IMR-90 (cell line): Measurements from ENCODE around the gene EYS. TPM values are rescaled to one million over a fixed set of nuclear protein-coding genes. Genes with fewer than 3 reads are reported as not detected.

ENCODE experiments used
- ATAC-seq: fragments of 200-7000 bp; cut with Tn5 transposase; 2 replicates; pipeline ENCODE4 v1.9.1; 2020; ENCODE audit warnings: low read depth, mild to moderate bottlenecking, moderate library complexity
- BruUV-seq: library from RNA; stranded (reverse); fragments of 400-500 nt; replicated peaks from 2 replicates; lab custom pipeline; 2021; lab: Mats Ljungman, UMichigan
- CTCF ChIA-PET: fragments of 300-600 bp; formaldehyde crosslinking; extraction: SDS; loops from one replicate; lab custom pipeline; 2021; ENCODE audit warnings: antibody characterized with exemption; lab: Yijun Ruan, JAX
- POLR2A ChIA-PET: fragments of 300-600 bp; sonication (Branson Sonifier 250); formaldehyde crosslinking; loops from one replicate; lab custom pipeline; 2022; ENCODE audit warnings: antibody characterized with exemption; ENCODE audit not compliant: unreplicated experiment; lab: Charles Lee
- DNase-seq: peaks from one replicate; pipeline ENCODE4 v3.0.0; 2013
- H2AFZ ChIP-seq: replicated peaks from 2 replicates; pipeline ENCODE3; 2013; ENCODE audit warnings: low read length, mild to moderate bottlenecking; ENCODE audit not compliant: poor library complexity
- H2AK5ac ChIP-seq: 2 replicates; pipeline ENCODE4 v1.6.1; 2013; ENCODE audit warnings: low read depth, low read length, inconsistent platforms
- H2AK9ac ChIP-seq: replicated peaks from 2 replicates; pipeline ENCODE3; 2013; ENCODE audit warnings: mild to moderate bottlenecking, low read depth, low read length, moderate library complexity; ENCODE audit not compliant: poor library complexity
- H2BK120ac ChIP-seq: 2 replicates; pipeline ENCODE4 v1.6.1; 2013; ENCODE audit warnings: low read depth, low read length, inconsistent platforms
- H2BK15ac ChIP-seq: 3 replicates; pipeline ENCODE4 v1.6.1; 2013; ENCODE audit warnings: low read depth, low read length, inconsistent platforms
- H2BK20ac ChIP-seq: 2 replicates; pipeline ENCODE4 v1.6.1; 2013; ENCODE audit warnings: low read depth, mild to moderate bottlenecking, inconsistent platforms, low read length, moderate library complexity
- H2BK5ac ChIP-seq: 2 replicates; pipeline ENCODE4 v1.6.1; 2013; ENCODE audit warnings: mild to moderate bottlenecking, low read depth, low read length, inconsistent platforms; ENCODE audit not compliant: poor library complexity, severe bottlenecking
- H3K14ac ChIP-seq: replicated peaks from 2 replicates; pipeline ENCODE4 v1.6.1; 2013; ENCODE audit warnings: low read depth, low read length, inconsistent platforms
- H3K18ac ChIP-seq: 2 replicates; pipeline ENCODE4 v1.6.1; 2013; ENCODE audit warnings: low read depth, low read length, control low read depth
- H3K23ac ChIP-seq: 2 replicates; pipeline ENCODE4 v1.6.1; 2013; ENCODE audit warnings: low read depth, low read length, inconsistent platforms
- H3K27ac ChIP-seq: 2 replicates; pipeline ENCODE4 v1.5.1; 2013; ENCODE audit warnings: mild to moderate bottlenecking, control low read depth, low read length; ENCODE audit not compliant: insufficient read depth
- H3K27me3 ChIP-seq: 2 replicates; pipeline ENCODE4 v1.6.1; 2013; ENCODE audit warnings: low read length; ENCODE audit not compliant: control insufficient read depth, insufficient read depth
- H3K36me3 ChIP-seq: 2 replicates; pipeline ENCODE4 v1.6.1; 2013; ENCODE audit warnings: low read length, mixed read lengths; ENCODE audit not compliant: control insufficient read depth, insufficient read depth
- H3K4ac ChIP-seq: 2 replicates; pipeline ENCODE4 v1.6.1; 2013; ENCODE audit warnings: low read depth, low read length, inconsistent platforms
- H3K4me1 ChIP-seq: 2 replicates; pipeline ENCODE4 v1.6.1; 2013; ENCODE audit warnings: low read length, mixed read lengths; ENCODE audit not compliant: control insufficient read depth, insufficient read depth
- H3K4me2 ChIP-seq: 2 replicates; pipeline ENCODE4 v1.6.1; 2013; ENCODE audit warnings: low read depth, mild to moderate bottlenecking, control low read depth, low read length, moderate library complexity
- H3K4me3 ChIP-seq: 2 replicates; pipeline ENCODE4 v1.5.1; 2013; ENCODE audit warnings: low read depth, mild to moderate bottlenecking, control low read depth, low read length, moderate library complexity; ENCODE audit not compliant: insufficient read depth
- H3K56ac ChIP-seq: 2 replicates; pipeline ENCODE4 v1.6.1; 2013; ENCODE audit warnings: low read length, inconsistent platforms; ENCODE audit not compliant: insufficient read depth; ENCODE audit errors: extremely low read depth
- H3K79me1 ChIP-seq, 2 experiments: 2 replicates each; pipeline ENCODE4 v1.6.1; 2013; ENCODE audit warnings: low read length in 2 of 2, inconsistent platforms in 1 of 2, low read depth in 1 of 2
- H3K9ac ChIP-seq: 2 replicates; pipeline ENCODE4 v1.6.1; 2013; ENCODE audit warnings: low read depth, low read length, control low read depth
- H3K9me1 ChIP-seq: 2 replicates; pipeline ENCODE4 v1.6.1; 2013; ENCODE audit warnings: low read length, inconsistent platforms; ENCODE audit not compliant: insufficient read depth
- H3K9me3 ChIP-seq: 2 replicates; pipeline ENCODE4 v1.6.1; 2013; ENCODE audit warnings: low read length; ENCODE audit not compliant: control insufficient read depth, insufficient read depth
- H4K20me1 ChIP-seq: 2 replicates; pipeline ENCODE4 v1.6.1; 2013; ENCODE audit warnings: low read length, inconsistent platforms; ENCODE audit not compliant: insufficient read depth
- H4K5ac ChIP-seq: 2 replicates; pipeline ENCODE4 v1.6.1; 2013; ENCODE audit warnings: mild to moderate bottlenecking, low read depth, low read length, control low read depth
- H4K8ac ChIP-seq, 2 experiments: 2 replicates each; pipeline ENCODE4 v1.6.1; 2013; ENCODE audit warnings: low read depth in 2 of 2, low read length in 2 of 2, control low read depth in 1 of 2, inconsistent platforms in 1 of 2
- H4K91ac ChIP-seq: 2 replicates; pipeline ENCODE4 v1.6.1; 2013; ENCODE audit warnings: low read depth, low read length, inconsistent platforms; ENCODE audit not compliant: insufficient read depth
- BHLHE40 ChIP-seq: fragments of 150-350 bp; IDR thresholded peaks from 2 replicates; pipeline ENCODE4 v1.6.1; 2016; ENCODE audit warnings: mild to moderate bottlenecking, low read depth, low read length
- CEBPB ChIP-seq: IDR thresholded peaks from 2 replicates; pipeline ENCODE4 v1.6.1; 2012; ENCODE audit warnings: low read depth, low read length, improper control_type of control experiment
- CHD1 ChIP-seq: IDR thresholded peaks from 2 replicates; pipeline ENCODE4 v1.6.1; 2012; ENCODE audit warnings: low read depth, low read length, improper control_type of control experiment
- FOS ChIP-seq: fragments of 150-350 bp; IDR thresholded peaks from 2 replicates; pipeline ENCODE4 v1.6.1; 2016; ENCODE audit warnings: low read depth, low read length
- MAFK ChIP-seq: IDR thresholded peaks from 2 replicates; pipeline ENCODE4 v1.6.1; 2012; ENCODE audit warnings: low read depth, low read length, improper control_type of control experiment
- MAZ ChIP-seq: IDR thresholded peaks from 2 replicates; pipeline ENCODE4 v1.6.1; 2012; ENCODE audit warnings: low read depth, mild to moderate bottlenecking, low read length, improper control_type of control experiment, moderate library complexity, borderline replicate concordance
- MXI1 ChIP-seq: IDR thresholded peaks from 2 replicates; pipeline ENCODE4 v1.6.1; 2012; ENCODE audit warnings: low read depth, mild to moderate bottlenecking, low read length, moderate library complexity, borderline replicate concordance
- NFE2L2 ChIP-seq: fragments of 150-350 bp; IDR thresholded peaks from 2 replicates; pipeline ENCODE4 v1.6.1; 2016; ENCODE audit warnings: low read depth, mild to moderate bottlenecking, low read length
- RAD21 ChIP-seq: IDR thresholded peaks from 2 replicates; pipeline ENCODE4 v1.6.1; 2012; ENCODE audit warnings: low read length, improper control_type of control experiment
- RCOR1 ChIP-seq: IDR thresholded peaks from 2 replicates; pipeline ENCODE4 v1.6.1; 2012; ENCODE audit warnings: mild to moderate bottlenecking, low read length, improper control_type of control experiment; ENCODE audit not compliant: insufficient replicate concordance
- RFX5 ChIP-seq: IDR thresholded peaks from 2 replicates; pipeline ENCODE4 v1.8.0; 2012; ENCODE audit warnings: low read depth, mild to moderate bottlenecking, low read length, moderate library complexity
- SMC3 ChIP-seq: fragments of 150-350 bp; IDR thresholded peaks from 2 replicates; pipeline ENCODE4 v1.6.1; 2016; ENCODE audit warnings: low read depth, mild to moderate bottlenecking, antibody characterized with exemption, low read length, moderate library complexity
- WGBS, 2 experiments: methylation state at CpG; one replicate each; pipeline versions ENCODE4 v1.1.5 to v1.1.7; 2013; ENCODE audit warnings: missing lambda C conversion rate in 2 of 2; ENCODE audit not compliant: insufficient read length in 1 of 2; ENCODE audit errors: extremely low coverage in 2 of 2; 5-methylcytosine and 5-hydroxymethylcytosine counted together
- dilution Hi-C: fragments of 300-500 bp; cut with HindIII; formaldehyde crosslinking; loops from one replicate; pipeline ENCODE4 v1.14.3; 2018; ENCODE audit warnings: low sequenced_read_pairs; ENCODE audit not compliant: unreplicated experiment
- in situ Hi-C: fragments of 300-500 bp; cut with MboI; formaldehyde crosslinking; loops from 3 replicates; pipeline ENCODE4 v1.14.3; 2019; ENCODE audit warnings: low sequenced_read_pairs, inconsistent platforms, mixed read lengths
- intact Hi-C: fragments of 100-400 bp; cut with micrococcal nuclease; formaldehyde crosslinking; loops from 2 replicates; pipeline ENCODE4 v1.10.0; 2022
- polyA plus RNA-seq, 3 experiments: library from polyadenylated mRNA; depleted of rRNA; stranded (reverse); fragments of >200 nt; gene quantifications; 2 replicates each; pipeline ENCODE4 v1.2.3, GENCODE V29; 2012; ENCODE audit warnings: low replicate concordance in 1 of 3
- total RNA-seq: library from RNA; depleted of rRNA; stranded (reverse); fragments of >200 nt; gene quantifications from 2 replicates; pipeline ENCODE4 v1.2.3, GENCODE V29; 2012
- TF ChIP-seq, protein P1 (sequence below): conservative IDR thresholded peaks from 2 replicates; pipeline ENCODE4 v1.5.1; 2012; ENCODE audit warnings: mild to moderate bottlenecking, low read depth, low read length, improper control_type of control experiment
- TF ChIP-seq, protein P2 (sequence below): fragments of 150-350 bp; IDR thresholded peaks from 2 replicates; pipeline ENCODE4 v1.6.1; 2016; ENCODE audit warnings: low read depth, mild to moderate bottlenecking, low read length, moderate library complexity, borderline replicate concordance
- TF ChIP-seq, protein P3 (sequence below): fragments of 150-350 bp; IDR thresholded peaks from 2 replicates; pipeline ENCODE4 v1.6.1; 2017; ENCODE audit warnings: mild to moderate bottlenecking, antibody characterized with exemption, low read length, low read depth

EYS gene
- total and polyA plus RNA-seq, 2 of the 4 experiments (the other 2 are of a cell fraction): under 0.01 TPM; not detected in 1

DNA sequence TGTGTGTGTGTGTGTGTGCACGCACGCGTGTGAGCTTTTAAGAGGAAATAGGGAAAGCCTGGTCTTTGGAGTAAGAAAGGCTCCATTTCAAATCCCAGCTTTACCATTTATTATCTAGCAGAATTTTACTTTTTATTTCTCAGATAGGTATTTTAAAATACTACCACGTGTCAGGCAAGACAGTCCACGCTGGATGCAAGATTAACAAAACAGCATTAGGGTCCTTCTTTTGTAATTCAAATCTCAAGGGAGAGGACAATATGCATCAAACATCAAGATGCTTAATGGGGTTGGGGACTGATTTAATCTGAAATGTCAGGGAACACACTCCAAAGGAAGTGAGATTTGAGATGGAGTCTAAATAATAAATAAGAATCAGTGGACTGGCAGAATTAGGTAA, 1302.6 kb downstream of the EYS start:
- CTCF ChIA-PET: no interaction called here

More for the DNA sequence above, 1302.6 kb downstream of the EYS start:
- Histone ChIP-seq H2AK5ac (no peak overlapping the region), H3K36me3 (no peaks in the 10 kb centered on the region), H4K5ac (no peak overlapping the region), H2BK5ac (no peak overlapping the region), H4K8ac (no peak overlapping the region), H3K4me3 (no peak overlapping the region), H3K79me1 (no peaks in the 10 kb centered on the region), H3K9me3 (no peaks in the 10 kb centered on the region), H3K27ac (no peak overlapping the region), H4K20me1 (no peaks in the 10 kb centered on the region), H4K91ac (no peak overlapping the region), H2AK9ac (no peak overlapping the region), H3K4ac (no peak overlapping the region), H3K23ac (no peak overlapping the region), H3K9ac (no peak overlapping the region), H2BK120ac (no peak overlapping the region), H3K4me2 (no peak overlapping the region), H3K56ac (no peak overlapping the region), H2AFZ (no peak overlapping the region), H3K9me1 (no peaks in the 10 kb centered on the region), H2BK20ac (no peak overlapping the region), H3K4me1 (no peaks in the 10 kb centered on the region), H3K27me3 (no peaks in the 10 kb centered on the region), H2BK15ac (no peak overlapping the region), H3K14ac (no peak overlapping the region), H3K18ac (no peak overlapping the region)
- WGBS, 2 experiments: no CpG with 5 or more reads among the region's 5 CpGs
- BruUV-seq: no TSS peak
- intact Hi-C loops: no loop called here
- ATAC-seq: no peak
- POLR2A ChIA-PET: no interaction called here
- no peak for DNase-seq
- in situ Hi-C loops: no loop called here
- dilution Hi-C loops: no loop called here
- TF ChIP-seq RAD21: no peak
- TF ChIP-seq CEBPB: no peak
- no peak for TF ChIP-seq NFE2L2
- TF ChIP-seq CHD1: no peak
- TF ChIP-seq MAFK: no peak
- TF ChIP-seq, protein P1, sequence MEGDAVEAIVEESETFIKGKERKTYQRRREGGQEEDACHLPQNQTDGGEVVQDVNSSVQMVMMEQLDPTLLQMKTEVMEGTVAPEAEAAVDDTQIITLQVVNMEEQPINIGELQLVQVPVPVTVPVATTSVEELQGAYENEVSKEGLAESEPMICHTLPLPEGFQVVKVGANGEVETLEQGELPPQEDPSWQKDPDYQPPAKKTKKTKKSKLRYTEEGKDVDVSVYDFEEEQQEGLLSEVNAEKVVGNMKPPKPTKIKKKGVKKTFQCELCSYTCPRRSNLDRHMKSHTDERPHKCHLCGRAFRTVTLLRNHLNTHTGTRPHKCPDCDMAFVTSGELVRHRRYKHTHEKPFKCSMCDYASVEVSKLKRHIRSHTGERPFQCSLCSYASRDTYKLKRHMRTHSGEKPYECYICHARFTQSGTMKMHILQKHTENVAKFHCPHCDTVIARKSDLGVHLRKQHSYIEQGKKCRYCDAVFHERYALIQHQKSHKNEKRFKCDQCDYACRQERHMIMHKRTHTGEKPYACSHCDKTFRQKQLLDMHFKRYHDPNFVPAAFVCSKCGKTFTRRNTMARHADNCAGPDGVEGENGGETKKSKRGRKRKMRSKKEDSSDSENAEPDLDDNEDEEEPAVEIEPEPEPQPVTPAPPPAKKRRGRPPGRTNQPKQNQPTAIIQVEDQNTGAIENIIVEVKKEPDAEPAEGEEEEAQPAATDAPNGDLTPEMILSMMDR: no peak
- no peak for TF ChIP-seq FOS
- no peak for TF ChIP-seq MAZ
- no peak for TF ChIP-seq RFX5
- no peak for TF ChIP-seq SMC3
- no peak for TF ChIP-seq BHLHE40
- TF ChIP-seq, protein P2, sequence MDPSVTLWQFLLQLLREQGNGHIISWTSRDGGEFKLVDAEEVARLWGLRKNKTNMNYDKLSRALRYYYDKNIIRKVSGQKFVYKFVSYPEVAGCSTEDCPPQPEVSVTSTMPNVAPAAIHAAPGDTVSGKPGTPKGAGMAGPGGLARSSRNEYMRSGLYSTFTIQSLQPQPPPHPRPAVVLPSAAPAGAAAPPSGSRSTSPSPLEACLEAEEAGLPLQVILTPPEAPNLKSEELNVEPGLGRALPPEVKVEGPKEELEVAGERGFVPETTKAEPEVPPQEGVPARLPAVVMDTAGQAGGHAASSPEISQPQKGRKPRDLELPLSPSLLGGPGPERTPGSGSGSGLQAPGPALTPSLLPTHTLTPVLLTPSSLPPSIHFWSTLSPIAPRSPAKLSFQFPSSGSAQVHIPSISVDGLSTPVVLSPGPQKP: no peak
- no peak for TF ChIP-seq RCOR1
- TF ChIP-seq, protein P3, sequence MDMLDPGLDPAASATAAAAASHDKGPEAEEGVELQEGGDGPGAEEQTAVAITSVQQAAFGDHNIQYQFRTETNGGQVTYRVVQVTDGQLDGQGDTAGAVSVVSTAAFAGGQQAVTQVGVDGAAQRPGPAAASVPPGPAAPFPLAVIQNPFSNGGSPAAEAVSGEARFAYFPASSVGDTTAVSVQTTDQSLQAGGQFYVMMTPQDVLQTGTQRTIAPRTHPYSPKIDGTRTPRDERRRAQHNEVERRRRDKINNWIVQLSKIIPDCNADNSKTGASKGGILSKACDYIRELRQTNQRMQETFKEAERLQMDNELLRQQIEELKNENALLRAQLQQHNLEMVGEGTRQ: no peak
- TF ChIP-seq MXI1: no peak
